ENCODE measurements around the gene FEZ2. TPM values are rescaled to one million over a fixed set of nuclear protein-coding genes. Genes with fewer than 3 reads are reported as not detected.
A peak's percentile ranks its signal among the peaks of the same experiment; 100 is the strongest.

Gene FEZ2
- total RNA-seq, 1 donor from 2014 or later, result 43.5 TPM

DNA sequence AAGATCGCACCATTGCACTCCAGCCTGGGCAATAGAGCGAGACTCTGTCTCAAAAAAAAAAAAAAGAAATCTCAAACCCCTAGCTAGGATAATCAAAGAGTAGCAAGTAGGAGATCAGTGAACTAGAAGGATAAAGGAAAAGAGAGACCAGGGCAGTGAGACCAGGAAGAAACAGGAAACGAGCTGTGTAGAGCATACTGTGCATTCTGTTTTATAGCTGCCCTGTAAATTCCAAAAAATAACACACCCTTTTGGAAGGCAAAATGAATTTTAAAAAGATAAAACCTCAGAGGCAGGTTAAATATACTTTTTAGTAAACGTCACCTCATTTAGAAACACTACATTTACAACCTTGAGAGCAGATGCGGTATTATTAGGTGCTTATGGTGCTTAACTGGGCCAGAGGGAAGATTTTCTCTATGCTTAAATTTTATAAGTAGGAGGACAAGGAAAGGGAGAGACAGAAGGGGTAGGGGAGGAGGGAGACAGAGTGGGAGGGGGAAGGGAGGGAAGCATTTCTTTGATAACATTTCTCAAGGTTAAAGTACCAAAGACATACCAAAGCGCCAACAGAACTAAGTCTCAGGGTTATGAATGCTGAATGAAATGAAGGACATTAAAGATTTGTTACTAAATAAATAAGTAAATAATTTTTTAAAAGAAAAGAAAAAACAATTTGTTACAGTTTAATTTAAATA lies 30.1 kb downstream of the FEZ2 start:
- TF ChIP-seq, protein P1, sequence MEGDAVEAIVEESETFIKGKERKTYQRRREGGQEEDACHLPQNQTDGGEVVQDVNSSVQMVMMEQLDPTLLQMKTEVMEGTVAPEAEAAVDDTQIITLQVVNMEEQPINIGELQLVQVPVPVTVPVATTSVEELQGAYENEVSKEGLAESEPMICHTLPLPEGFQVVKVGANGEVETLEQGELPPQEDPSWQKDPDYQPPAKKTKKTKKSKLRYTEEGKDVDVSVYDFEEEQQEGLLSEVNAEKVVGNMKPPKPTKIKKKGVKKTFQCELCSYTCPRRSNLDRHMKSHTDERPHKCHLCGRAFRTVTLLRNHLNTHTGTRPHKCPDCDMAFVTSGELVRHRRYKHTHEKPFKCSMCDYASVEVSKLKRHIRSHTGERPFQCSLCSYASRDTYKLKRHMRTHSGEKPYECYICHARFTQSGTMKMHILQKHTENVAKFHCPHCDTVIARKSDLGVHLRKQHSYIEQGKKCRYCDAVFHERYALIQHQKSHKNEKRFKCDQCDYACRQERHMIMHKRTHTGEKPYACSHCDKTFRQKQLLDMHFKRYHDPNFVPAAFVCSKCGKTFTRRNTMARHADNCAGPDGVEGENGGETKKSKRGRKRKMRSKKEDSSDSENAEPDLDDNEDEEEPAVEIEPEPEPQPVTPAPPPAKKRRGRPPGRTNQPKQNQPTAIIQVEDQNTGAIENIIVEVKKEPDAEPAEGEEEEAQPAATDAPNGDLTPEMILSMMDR (conservative IDR thresholded peaks at IDR 0.05), result no peak
- no peaks in the 10 kb centered on the region for H3K9me3 Mint-ChIP-seq
- H3K4me1 Mint-ChIP-seq, result peaks cover 22% of the 10 kb centered on the region
- no peak overlapping the region for H3K4me3 Mint-ChIP-seq
- peaks cover 20% of the 10 kb centered on the region for H3K36me3 Mint-ChIP-seq (ENCODE audit: low read depth)
- no peak overlapping the region for H3K27ac Mint-ChIP-seq (ENCODE audit: unreplicated experiment)
- H3K27me3 Mint-ChIP-seq (ENCODE audit: low read depth), result no peaks in the 10 kb centered on the region
- no peak for DNase-seq (ENCODE audit: low read depth, low spot score)

DNA sequence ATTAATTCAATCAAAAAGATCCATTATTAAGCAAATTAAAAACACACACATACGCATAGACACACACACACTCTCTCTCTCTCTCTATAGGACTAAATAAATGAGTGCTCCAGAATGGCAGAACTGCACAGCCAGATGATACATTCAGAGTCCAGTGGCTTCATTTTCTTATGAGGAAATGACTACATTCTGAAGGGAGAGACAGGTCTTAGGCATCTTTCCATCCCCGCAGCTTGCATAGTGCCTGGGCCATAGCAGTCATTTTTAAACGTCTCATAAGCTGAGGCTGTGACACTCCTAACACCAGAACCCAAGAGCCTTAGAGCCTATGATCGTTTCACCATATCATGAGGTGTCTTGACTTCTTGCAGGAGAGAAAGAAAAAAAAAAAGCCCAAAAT lies 31.1 kb downstream of the FEZ2 start:
- Mint-ChIP-seq H3K4me1 (peaks cover 18% of the 10 kb centered on the region), H3K4me3 (no peak overlapping the region), H3K36me3 (ENCODE audit: low read depth) (peaks cover 19% of the 10 kb centered on the region), H3K27me3 (ENCODE audit: low read depth) (no peaks in the 10 kb centered on the region), H3K9me3 (no peaks in the 10 kb centered on the region), H3K27ac (ENCODE audit: unreplicated experiment) (peak overlapping the region; percentile 66)
- no peak for DNase-seq (ENCODE audit: low read depth, low spot score)
- TF ChIP-seq, protein P1 (conservative IDR thresholded peaks at IDR 0.05), result no peak

DNA sequence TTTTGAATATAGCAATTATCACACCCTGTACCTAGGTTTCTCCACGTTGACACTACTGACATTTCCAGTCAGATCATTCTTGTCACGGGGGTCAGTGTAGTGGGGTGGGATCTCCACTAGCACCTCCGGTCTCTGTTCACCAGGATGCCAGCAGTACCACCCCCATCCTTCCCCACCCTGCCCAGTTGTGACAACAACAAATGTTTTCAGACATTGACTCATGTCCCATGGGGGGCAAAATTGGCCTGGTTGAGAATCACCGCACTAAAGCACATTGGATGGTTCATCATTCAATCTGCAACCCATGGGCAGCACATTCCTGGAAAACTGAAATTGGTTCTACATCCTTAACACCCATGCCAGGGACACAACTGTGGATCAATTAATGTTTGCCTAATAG lies 32.3 kb downstream of the FEZ2 start:
- TF ChIP-seq, protein P1 (conservative IDR thresholded peaks at IDR 0.05), result no peak
- Mint-ChIP-seq H3K4me1 (peaks cover 24% of the 10 kb centered on the region), H3K9me3 (no peaks in the 10 kb centered on the region), H3K27me3 (ENCODE audit: low read depth) (no peaks in the 10 kb centered on the region), H3K36me3 (ENCODE audit: low read depth) (peaks cover 22% of the 10 kb centered on the region), H3K4me3 (no peak overlapping the region), H3K27ac (ENCODE audit: unreplicated experiment) (no peak overlapping the region)
- DNase-seq (ENCODE audit: low read depth, low spot score), result no peak

DNA sequence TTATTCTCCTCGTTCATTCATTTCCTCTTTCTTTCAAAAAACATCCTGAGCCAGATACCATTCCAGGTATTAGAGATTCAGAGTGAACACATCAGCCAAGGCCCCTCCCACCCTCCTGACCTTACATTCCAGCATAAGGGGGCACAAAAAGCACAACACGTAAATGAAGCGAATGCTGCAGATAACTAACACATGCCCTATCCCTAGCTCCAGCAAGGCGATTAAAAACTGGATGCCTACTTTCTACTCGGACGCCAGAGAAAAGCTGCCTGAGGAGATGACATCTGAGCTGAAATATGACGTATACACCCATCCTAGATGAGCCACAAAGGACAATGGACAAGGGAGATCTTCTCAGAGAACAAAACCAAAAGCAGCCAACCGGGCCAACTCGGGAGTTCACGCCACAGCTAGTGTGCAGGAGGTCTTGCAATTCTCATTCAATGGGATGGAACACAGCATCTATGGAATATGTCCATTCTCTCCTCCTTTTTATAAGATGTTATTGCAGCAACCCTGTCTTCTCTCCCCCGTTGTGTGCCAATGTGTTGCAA lies 33.5 kb downstream of the FEZ2 start:
- H3K9me3 Mint-ChIP-seq, result no peaks in the 10 kb centered on the region
- no peak for DNase-seq (ENCODE audit: low read depth, low spot score)
- no peak overlapping the region for H3K4me3 Mint-ChIP-seq
- H3K4me1 Mint-ChIP-seq, result peaks cover 22% of the 10 kb centered on the region
- TF ChIP-seq, protein P1 (conservative IDR thresholded peaks at IDR 0.05), result no peak
- no peak overlapping the region for H3K27ac Mint-ChIP-seq (ENCODE audit: unreplicated experiment)
- peaks cover 24% of the 10 kb centered on the region for H3K36me3 Mint-ChIP-seq (ENCODE audit: low read depth)
- H3K27me3 Mint-ChIP-seq (ENCODE audit: low read depth), result no peaks in the 10 kb centered on the region

- H3K4me3 Mint-ChIP-seq, result no peak overlapping the region
Observed at GRCh38 chr2:36562973-36563532, 34.9 kb downstream of the FEZ2 start.

More at GRCh38 chr2:36562973-36563532, 34.9 kb downstream of the FEZ2 start:
- H3K27me3 Mint-ChIP-seq (ENCODE audit: low read depth), result no peaks in the 10 kb centered on the region
- no peak overlapping the region for H3K27ac Mint-ChIP-seq (ENCODE audit: unreplicated experiment)
- no peaks in the 10 kb centered on the region for H3K9me3 Mint-ChIP-seq
- TF ChIP-seq, protein P1 (conservative IDR thresholded peaks at IDR 0.05), result no peak
- peaks cover 28% of the 10 kb centered on the region for H3K36me3 Mint-ChIP-seq (ENCODE audit: low read depth)
- DNase-seq (ENCODE audit: low read depth, low spot score), result no peak
- peaks cover 19% of the 10 kb centered on the region for H3K4me1 Mint-ChIP-seq

Data from neural crest cell (in vitro differentiated cells).